Measurements from ENCODE around the gene ZFP57. TPM values are rescaled to one million over a fixed set of nuclear protein-coding genes. Genes with fewer than 3 reads are reported as not detected.

The ZFP57 gene
- total and polyA plus RNA-seq, 2 of the 13 experiments (the other 11 are each of a cell fraction or from before 2014, with no cell fraction given): not detected

- TF ChIP-seq SNAPC4 (CRISPR knock-in tag; IDR thresholded peaks at IDR 0.05): no peak
- TF ChIP-seq ZNF788 (CRISPR knock-in tag; IDR thresholded peaks at IDR 0.05; ENCODE audit: borderline replicate concordance): peak; percentile 31; the same call in 1 of the 2 replicates
- TF ChIP-seq XRCC5 (optimal IDR thresholded peaks at IDR 0.05; ENCODE audit: low read length): peak; percentile 98
- TF ChIP-seq ZMYM3 (CRISPR knock-in tag; IDR thresholded peaks at IDR 0.05): peak; percentile 20; the same call in 1 of the 2 replicates
- TF ChIP-seq ZMAT3 (CRISPR knock-in tag; conservative IDR thresholded peaks at IDR 0.05): 0 out of 2 replicates have a peak, but pooled peaks have one; percentile 43
- TF ChIP-seq NR3C1 (CRISPR knock-in tag; IDR thresholded peaks at IDR 0.05): no peak
- TF ChIP-seq ZNF713 (CRISPR knock-in tag; IDR thresholded peaks at IDR 0.05): no peak
- 0 out of 2 replicates have a peak, but pooled peaks have one; percentile 53 for TF ChIP-seq HOXA5 (CRISPR knock-in tag; IDR thresholded peaks at IDR 0.05)
- TF ChIP-seq ZFX (CRISPR knock-in tag; IDR thresholded peaks at IDR 0.05; ENCODE audit: low read depth): peak; percentile 84
- peak; percentile 79 for TF ChIP-seq NFYC (CRISPR knock-in tag; IDR thresholded peaks at IDR 0.05)
- peak; percentile 100 for TF ChIP-seq RFXAP (CRISPR knock-in tag; IDR thresholded peaks at IDR 0.05; ENCODE audit: borderline replicate concordance)
- 0 out of 2 replicates have a peak, but pooled peaks have one; percentile 33 for TF ChIP-seq RXRA (CRISPR knock-in tag; IDR thresholded peaks at IDR 0.05)
- peak; percentile 69 for TF ChIP-seq SPEN (CRISPR knock-in tag; IDR thresholded peaks at IDR 0.05; ENCODE audit: low read depth)
- TF ChIP-seq ZNF766 (CRISPR knock-in tag; IDR thresholded peaks at IDR 0.05; ENCODE audit: borderline replicate concordance): peak; percentile 72; the same call in 1 of the 2 replicates
- peak; percentile 85; the same call in 1 of the 2 replicates for TF ChIP-seq ZNF800 (CRISPR knock-in tag; IDR thresholded peaks at IDR 0.05)
- TF ChIP-seq ZNF652 (CRISPR knock-in tag; IDR thresholded peaks at IDR 0.05; ENCODE audit: borderline replicate concordance, low read depth): no peak
- TF ChIP-seq ZNF512 (CRISPR knock-in tag; IDR thresholded peaks at IDR 0.05): no peak
- 0 out of 2 replicates have a peak, but pooled peaks have one; percentile 18 for TF ChIP-seq ZNF547 (CRISPR knock-in tag; IDR thresholded peaks at IDR 0.05)
- TF ChIP-seq HHEX (CRISPR knock-in tag; IDR thresholded peaks at IDR 0.05): no peak
- no peak for TF ChIP-seq THAP11 (CRISPR knock-in tag; IDR thresholded peaks at IDR 0.05)
Observed at GRCh38 chr6:29649701-29650673, 31.0 kb downstream of the ZFP57 start (continued).
